ENCODE measurements around the gene PCDH17. TPM values are rescaled to one million over a fixed set of nuclear protein-coding genes. Genes with fewer than 3 reads are reported as not detected.

Gene PCDH17
- total and polyA plus RNA-seq, 2 of the 4 experiments (the other 2 are of a cell fraction), result under 0.01 TPM; not detected in 1

GRCh38 chr13:57716295-57716694 is 84.8 kb downstream of the PCDH17 start:
- dilution Hi-C loops (cut with HindIII; ENCODE audit: low sequenced_read_pairs, unreplicated experiment), result no loop called here

More at GRCh38 chr13:57716295-57716694, 84.8 kb downstream of the PCDH17 start:
- Histone ChIP-seq H3K27me3 (ENCODE audit: control insufficient read depth, insufficient read depth, low read length) (no peaks in the 10 kb centered on the region), H3K4me3 (ENCODE audit: insufficient read depth, low read depth, low read length) (no peak overlapping the region), H2BK5ac (ENCODE audit: low read depth, low read length, poor library complexity, severe bottlenecking) (no peak overlapping the region), H3K23ac (ENCODE audit: low read depth, low read length) (no peak overlapping the region), H3K4me2 (ENCODE audit: low read depth, low read length) (no peak overlapping the region), H3K9ac (ENCODE audit: low read depth, low read length) (no peak overlapping the region), H4K91ac (ENCODE audit: insufficient read depth, low read depth, low read length) (no peak overlapping the region), H2BK20ac (ENCODE audit: low read depth, low read length) (no peak overlapping the region), H3K27ac (ENCODE audit: insufficient read depth, low read length) (no peak overlapping the region), H2BK120ac (ENCODE audit: low read depth, low read length) (no peak overlapping the region), H3K14ac (replicated peaks; ENCODE audit: low read depth, low read length) (no peak overlapping the region), H2BK15ac (ENCODE audit: low read depth, low read length) (no peak overlapping the region), H4K20me1 (ENCODE audit: insufficient read depth, low read length) (no peaks in the 10 kb centered on the region), H3K9me1 (ENCODE audit: insufficient read depth, low read length) (no peaks in the 10 kb centered on the region), H3K18ac (ENCODE audit: low read depth, low read length) (no peak overlapping the region), H3K9me3 (ENCODE audit: control insufficient read depth, insufficient read depth, low read length) (0 out of 2 replicates have a peak, but pooled peaks cover 2% of the 10 kb centered on the region), H2AK5ac (ENCODE audit: low read depth, low read length) (no peak overlapping the region), H3K4ac (ENCODE audit: low read depth, low read length) (no peak overlapping the region), H2AK9ac (replicated peaks; ENCODE audit: low read depth, low read length, poor library complexity) (no peak overlapping the region), H3K4me1 (ENCODE audit: control insufficient read depth, insufficient read depth, low read length) (no peaks in the 10 kb centered on the region), H4K5ac (ENCODE audit: low read depth, low read length) (no peak overlapping the region), H3K56ac (ENCODE audit: extremely low read depth, insufficient read depth, low read length) (no peak overlapping the region), H2AFZ (replicated peaks; ENCODE audit: low read length, poor library complexity) (no peak overlapping the region), H3K36me3 (ENCODE audit: control insufficient read depth, insufficient read depth, low read length) (no peaks in the 10 kb centered on the region), H3K79me1 (ENCODE audit: low read depth in 1 of 2, low read length in 2 of 2) (no peaks in the 10 kb centered on the region), H4K8ac (ENCODE audit: low read depth in 2 of 2, low read length in 2 of 2) (no peak overlapping the region)
- in situ Hi-C loops (cut with MboI; ENCODE audit: low sequenced_read_pairs), result no loop called here
- WGBS, 2 experiments (ENCODE audit: extremely low coverage in 2 of 2, insufficient read length in 1 of 2), result no CpG with 5 or more reads among the region's 3 CpGs
- ChIA-PET POLR2A (ENCODE audit: unreplicated experiment) (no interaction called here), CTCF (no interaction called here)
- no peak for TF ChIP-seq MAZ (IDR thresholded peaks at IDR 0.05; ENCODE audit: borderline replicate concordance, low read depth, low read length)
- no peak for TF ChIP-seq RFX5 (IDR thresholded peaks at IDR 0.05; ENCODE audit: low read depth, low read length)
- no peak for TF ChIP-seq CTCF (conservative IDR thresholded peaks at IDR 0.05; ENCODE audit: low read depth, low read length)
- TF ChIP-seq USF2 (IDR thresholded peaks at IDR 0.05; ENCODE audit: low read depth, low read length), result no peak
- TF ChIP-seq MAFK (IDR thresholded peaks at IDR 0.05; ENCODE audit: low read depth, low read length), result no peak
- no peak for TF ChIP-seq FOS (IDR thresholded peaks at IDR 0.05; ENCODE audit: low read depth, low read length)
- no TSS peak for BruUV-seq (replicated peaks)
- ATAC-seq (ENCODE audit: low read depth) (no peak), DNase-seq (no peak)
- intact Hi-C loops (cut with micrococcal nuclease), result no loop called here
